Adrenal gland (tissue), 12 donors: ENCODE data around the gene CCL2. TPM values are rescaled to one million over a fixed set of nuclear protein-coding genes. Genes with fewer than 3 reads are reported as not detected.

Source experiments
- DNase-seq, 7 donors: peaks; one replicate each; pipeline ENCODE4 v3.0.0-alpha.2; 2019 to 2020
- H3K27ac ChIP-seq, 5 donors: fragments of 200-600 bp; sonication (generic) in 4 of 5; 1 replicate in 3 of 5; 2 replicates in 2 of 5; pipeline versions ENCODE4 v1.5.1 to v1.8.0; 2016 to 2020; ENCODE audit warnings: mild to moderate bottlenecking in 1 of 5
- H3K27me3 ChIP-seq: fragments of 200-600 bp; 2 replicates; pipeline ENCODE4 v1.8.0; 2021
- H3K36me3 ChIP-seq, 2 donors: fragments of 200-600 bp; replicated peaks in 1 of 2; 1 replicate in 1 of 2; 2 replicates in 1 of 2; pipeline versions ENCODE4 v1.5.1 to v1.8.0; 2018 to 2022
- H3K4me1 ChIP-seq, 2 donors: fragments of 200-600 bp; replicated peaks in 1 of 2; 1 replicate in 1 of 2; 2 replicates in 1 of 2; pipeline versions ENCODE4 v1.5.1 to v1.8.0; 2018 to 2021
- H3K4me3 ChIP-seq, 4 donors: fragments of 200-600 bp; sonication (generic) in 3 of 4; one replicate each; pipeline ENCODE4 v1.5.1; 2016 to 2018
- H3K9me3 ChIP-seq, 3 donors: fragments of 200-600 bp; sonication (generic) in 1 of 3; replicated peaks in 1 of 3; 1 replicate in 2 of 3; 2 replicates in 1 of 3; pipeline versions ENCODE4 v1.5.1 to v1.8.0; 2016 to 2021
- POLR2A ChIP-seq, 2 donors: fragments of 450-650 bp; IDR thresholded peaks; one replicate each; pipeline ENCODE4 v1.6.1; 2017; ENCODE audit warnings: antibody characterized with exemption in 2 of 2, mild to moderate bottlenecking in 2 of 2, moderate library complexity in 1 of 2
- WGBS, 4 donors: extraction: QIAGEN DNeasy Blood & Tissue Kit in 2 of 4; methylation state at CpG; one replicate each; pipeline versions ENCODE4 v1.1.5 to v1.1.7; 2013 to 2017; 5-methylcytosine and 5-hydroxymethylcytosine counted together
- intact Hi-C, 2 donors: fragments of 100-400 bp; cut with DNase I; formaldehyde crosslinking; loops; one replicate each; pipeline versions ENCODE4 v1.14.1 to v1.15.0; 2022 to 2023
- polyA plus RNA-seq, 3 donors: library from polyadenylated mRNA; stranded (reverse); fragments of 200-250 nt in 2 of 3; fragments of 350-450 nt in 1 of 3; fragmentation: Illumina TruSeq in 1 of 3; extraction: RNeasy Lipid Tissue Mini Kit (QIAGEN cat#74804) in 1 of 3; gene quantifications; one replicate each; pipeline ENCODE4 v1.2.3, GENCODE V29; 2013 to 2014
- total RNA-seq, 9 donors: library from RNA; depleted of rRNA in 4 of 9; stranded (reverse); fragments of >200 nt in 4 of 9; fragments of 120-200 nt in 1 of 9; fragmentation: NEBNext Ultra II Directional in 1 of 9; extraction: Animal tissue kit (Norgen Biotek cat#: 25700) in 1 of 9; gene quantifications; one replicate each; pipeline versions ENCODE4 v1.1.0 to v1.2.4, GENCODE V29; 2013 to 2023
- TF ChIP-seq, protein P1 (sequence below), 6 experiments: fragments of 450-650 bp in 4 of 6; fragments of 200-600 bp in 2 of 6; sonication (generic) in 1 of 6; IDR thresholded peaks; 1 replicate in 5 of 6; 2 replicates in 1 of 6; pipeline versions ENCODE4 v1.5.1 to v1.8.0; 2016 to 2021; ENCODE audit warnings: antibody characterized with exemption in 6 of 6, mild to moderate bottlenecking in 2 of 6, moderate library complexity in 1 of 6
- donor health status: healthy with polysubstance abuse.
- donor health status: Bipolar disorder and iron deficiency.
- donor health status: DM: yes; HTN: yes; CAD: no.
- donor health status: DM: no; HTN: no; CAD: no.
- donor health status: DM: no; HTN: no; CAD: no.
- donor health status: DM: yes; HTN: yes; CAD: no.

Gene CCL2
- total and polyA plus RNA-seq, 12 donors, result 7.7 to 330 (median 76.0) TPM

DNA sequence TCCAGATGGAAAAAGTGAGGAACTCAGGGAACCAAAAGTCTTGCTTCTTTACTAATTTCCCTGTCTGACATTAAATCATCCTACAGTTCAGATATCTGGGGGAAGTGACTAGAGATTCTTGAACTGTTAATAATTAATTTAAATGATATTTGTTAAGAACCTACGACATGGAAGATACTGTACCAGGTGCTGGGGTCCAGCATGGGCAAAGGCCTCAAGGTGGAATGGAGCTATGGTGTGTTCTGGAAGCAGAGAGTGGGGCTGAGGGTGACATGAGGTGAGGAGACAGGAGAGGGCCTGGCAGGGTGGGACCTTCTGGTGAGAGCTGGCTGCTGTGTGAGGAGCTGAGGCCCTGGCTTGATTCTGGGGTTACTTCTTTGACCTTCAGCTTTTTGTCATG is 6.0 kb upstream of the CCL2 start:
- Histone ChIP-seq H3K9me3 (no peaks in the 10 kb centered on the region), H3K36me3 (no peaks in the 10 kb centered on the region), H3K4me3 (no peak overlapping the region), H3K4me1 (peaks cover 55 to 65% of the 10 kb centered on the region in 2 donors), H3K27me3 (no peaks in the 10 kb centered on the region), H3K27ac (peak overlapping the region in 4 of 5 donors; percentile 49 to 84 (median 65))
- DNase-seq, result no peak
- TF ChIP-seq, protein P1, sequence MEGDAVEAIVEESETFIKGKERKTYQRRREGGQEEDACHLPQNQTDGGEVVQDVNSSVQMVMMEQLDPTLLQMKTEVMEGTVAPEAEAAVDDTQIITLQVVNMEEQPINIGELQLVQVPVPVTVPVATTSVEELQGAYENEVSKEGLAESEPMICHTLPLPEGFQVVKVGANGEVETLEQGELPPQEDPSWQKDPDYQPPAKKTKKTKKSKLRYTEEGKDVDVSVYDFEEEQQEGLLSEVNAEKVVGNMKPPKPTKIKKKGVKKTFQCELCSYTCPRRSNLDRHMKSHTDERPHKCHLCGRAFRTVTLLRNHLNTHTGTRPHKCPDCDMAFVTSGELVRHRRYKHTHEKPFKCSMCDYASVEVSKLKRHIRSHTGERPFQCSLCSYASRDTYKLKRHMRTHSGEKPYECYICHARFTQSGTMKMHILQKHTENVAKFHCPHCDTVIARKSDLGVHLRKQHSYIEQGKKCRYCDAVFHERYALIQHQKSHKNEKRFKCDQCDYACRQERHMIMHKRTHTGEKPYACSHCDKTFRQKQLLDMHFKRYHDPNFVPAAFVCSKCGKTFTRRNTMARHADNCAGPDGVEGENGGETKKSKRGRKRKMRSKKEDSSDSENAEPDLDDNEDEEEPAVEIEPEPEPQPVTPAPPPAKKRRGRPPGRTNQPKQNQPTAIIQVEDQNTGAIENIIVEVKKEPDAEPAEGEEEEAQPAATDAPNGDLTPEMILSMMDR (IDR thresholded peaks at IDR 0.05), result no peak
- TF ChIP-seq POLR2A (IDR thresholded peaks at IDR 0.05), result no peak
- 53 to 78% (median 58%) methylated on average over 1 of the region's 1 CpG for WGBS, 4 donors
- intact Hi-C loops, result loop anchor here in 1 of 2 donors (2.0 kb wide), 1 partner anchor 48 kb away; no protein-coding TSS in a partner anchor

DNA sequence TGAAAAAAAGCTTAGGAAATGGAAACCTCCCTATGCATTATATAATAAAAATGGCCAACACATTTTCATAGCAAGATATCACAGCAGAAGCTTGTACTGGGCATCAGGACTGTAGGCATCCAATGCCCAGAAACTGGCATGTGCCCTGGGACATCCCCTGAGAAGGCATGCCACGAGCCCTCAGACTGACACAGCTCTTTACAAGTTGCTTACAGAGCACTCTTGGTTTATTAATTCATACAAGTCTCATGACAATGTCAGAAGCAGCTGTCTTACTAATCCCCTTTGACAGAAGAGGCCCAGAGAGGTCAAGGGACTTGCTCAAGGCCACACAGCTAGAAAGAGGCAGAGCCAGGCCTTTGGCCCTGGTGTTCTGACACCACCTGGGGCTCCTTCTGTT is 5.6 kb upstream of the CCL2 start:
- H3K4me1 ChIP-seq, result peaks cover 58 to 69% of the 10 kb centered on the region in 2 donors
- TF ChIP-seq, protein P1 (IDR thresholded peaks at IDR 0.05), result no peak
- TF ChIP-seq POLR2A (IDR thresholded peaks at IDR 0.05), result no peak
- no peaks in the 10 kb centered on the region for H3K27me3 ChIP-seq
- 9 to 25% (median 18%) methylated on average over 1 of the region's 1 CpG for WGBS, 4 donors
- H3K9me3 ChIP-seq, result no peaks in the 10 kb centered on the region
- H3K27ac ChIP-seq, result peak overlapping the region in 4 of 5 donors; percentile 49 to 84 (median 65)
- H3K4me3 ChIP-seq, result no peak overlapping the region
- intact Hi-C loops, result loop anchor here in 1 of 2 donors (2.0 kb wide), 1 partner anchor 49 kb away; no protein-coding TSS in a partner anchor
- no peaks in the 10 kb centered on the region for H3K36me3 ChIP-seq
- DNase-seq, result peak in 5 of 7 donors; percentile 25 to 68 (median 49)

DNA sequence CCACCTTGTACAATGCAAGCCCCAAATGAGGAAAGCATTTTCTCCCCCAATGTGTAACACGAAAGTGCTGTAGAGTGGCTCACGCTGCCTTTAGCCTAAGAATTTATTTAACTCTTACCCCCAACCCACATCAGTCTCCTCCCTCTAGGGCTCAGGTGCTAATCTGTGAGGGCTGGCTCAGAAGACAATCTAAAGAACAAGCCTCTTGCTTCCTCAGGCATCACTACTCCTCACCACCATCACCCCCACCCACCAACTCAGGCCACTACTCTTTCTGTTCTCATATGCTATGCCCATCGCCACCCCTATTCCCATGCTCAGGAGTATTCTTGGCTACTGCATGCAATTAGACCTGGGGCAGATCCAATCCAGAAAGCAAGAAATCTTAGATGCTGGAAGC is 3.9 kb upstream of the CCL2 start:
- no peaks in the 10 kb centered on the region for H3K36me3 ChIP-seq
- H3K27ac ChIP-seq, result peak overlapping the region in 4 of 5 donors; percentile 49 to 84 (median 68)
- no peaks in the 10 kb centered on the region for H3K27me3 ChIP-seq
- H3K9me3 ChIP-seq, result no peaks in the 10 kb centered on the region
- DNase-seq, result no peak
- H3K4me3 ChIP-seq, result no peak overlapping the region
- intact Hi-C loops, result loop anchor here in 1 of 2 donors (5.0 kb wide), 1 partner anchor 66 kb away; the partner anchor contains the start of gene CCL8
- TF ChIP-seq POLR2A (IDR thresholded peaks at IDR 0.05), result no peak
- TF ChIP-seq, protein P1 (IDR thresholded peaks at IDR 0.05), result no peak
- 91 to 94% (median 93%) methylated on average over 3 of the region's 3 CpGs for WGBS, 4 donors
- peaks cover 69 to 73% of the 10 kb centered on the region in 2 donors for H3K4me1 ChIP-seq

DNA sequence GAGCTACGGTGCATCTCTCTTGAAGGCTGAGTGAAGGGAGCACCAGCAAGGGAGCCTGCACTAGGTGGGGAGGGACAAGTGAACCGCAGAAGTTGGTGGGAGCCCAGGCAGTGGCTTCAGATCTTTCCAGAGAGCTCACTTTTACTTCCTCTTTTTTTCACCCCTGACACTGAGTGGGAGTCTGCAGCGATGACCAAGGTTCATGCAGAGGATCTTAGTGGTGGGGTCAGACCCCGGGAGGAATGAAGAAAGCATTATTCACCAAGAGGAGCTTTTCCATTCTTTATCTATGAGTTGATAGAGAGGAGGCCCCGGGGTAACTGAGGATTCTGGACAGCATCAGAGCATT is 3.0 kb upstream of the CCL2 start:
- H3K27ac ChIP-seq, result peak overlapping the region in 4 of 5 donors; percentile 64 to 84 (median 68)
- 32 to 40% (median 35%) methylated on average over 4 to 5 of the region's 5 CpGs for WGBS, 4 donors
- TF ChIP-seq, protein P1 (IDR thresholded peaks at IDR 0.05), result no peak
- TF ChIP-seq POLR2A (IDR thresholded peaks at IDR 0.05), result no peak
- intact Hi-C loops, result loop anchor here in 1 of 2 donors (5.0 kb wide), 1 partner anchor 65 kb away; the partner anchor contains the start of gene CCL8
- H3K4me1 ChIP-seq, result peaks cover 69 to 73% of the 10 kb centered on the region in 2 donors
- H3K4me3 ChIP-seq, result no peak overlapping the region
- H3K9me3 ChIP-seq, result no peaks in the 10 kb centered on the region
- H3K27me3 ChIP-seq, result no peaks in the 10 kb centered on the region
- no peaks in the 10 kb centered on the region for H3K36me3 ChIP-seq
- peak in 1 of 7 donors; percentile 19 for DNase-seq
